ENCODE data around the gene PDE1C.

The PDE1C gene

DNA sequence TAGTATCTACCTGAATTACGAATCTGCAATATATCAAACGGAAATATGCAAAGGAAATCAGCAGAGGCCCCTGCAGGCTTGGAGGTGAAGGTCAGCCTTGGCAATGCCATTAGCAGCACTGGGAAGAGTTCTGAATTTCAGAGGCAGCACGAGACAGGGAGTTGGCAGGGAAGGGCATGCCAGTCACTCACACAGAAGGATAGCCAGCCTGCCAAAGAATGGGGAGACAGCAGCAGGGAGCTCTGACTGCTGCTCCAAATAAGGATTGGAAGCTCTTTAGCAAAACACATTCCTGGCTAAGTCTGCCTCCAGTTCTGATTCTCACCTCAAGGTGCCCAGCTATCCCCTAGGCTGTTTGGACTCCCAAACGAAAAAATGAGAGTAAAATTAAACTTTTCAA is 188.0 kb downstream of the PDE1C start:
- Histone ChIP-seq H3K79me2 (ENCODE audit: low read length) (no peaks in the 10 kb centered on the region), H3K4me2 (ENCODE audit: low read length) (no peak overlapping the region), H3K9ac (ENCODE audit: low read length) (no peak overlapping the region), H3K4me1 (ENCODE audit: low read length) (no peaks in the 10 kb centered on the region), H3K36me3 (replicated peaks; ENCODE audit: low read depth, low read length) (no peaks in the 10 kb centered on the region), H3K9me3 (ENCODE audit: insufficient read depth, low read length) (no peaks in the 10 kb centered on the region), H2AFZ (ENCODE audit: low read depth, low read length) (no peak overlapping the region), H3K27ac (ENCODE audit: low read length) (no peak overlapping the region), H3K4me3 (ENCODE audit: low read length) (no peak overlapping the region), H3K27me3 (ENCODE audit: low read depth, low read length) (no peaks in the 10 kb centered on the region), H4K20me1 (ENCODE audit: insufficient read depth, low read length) (no peaks in the 10 kb centered on the region)
- TF ChIP-seq, protein P1, sequence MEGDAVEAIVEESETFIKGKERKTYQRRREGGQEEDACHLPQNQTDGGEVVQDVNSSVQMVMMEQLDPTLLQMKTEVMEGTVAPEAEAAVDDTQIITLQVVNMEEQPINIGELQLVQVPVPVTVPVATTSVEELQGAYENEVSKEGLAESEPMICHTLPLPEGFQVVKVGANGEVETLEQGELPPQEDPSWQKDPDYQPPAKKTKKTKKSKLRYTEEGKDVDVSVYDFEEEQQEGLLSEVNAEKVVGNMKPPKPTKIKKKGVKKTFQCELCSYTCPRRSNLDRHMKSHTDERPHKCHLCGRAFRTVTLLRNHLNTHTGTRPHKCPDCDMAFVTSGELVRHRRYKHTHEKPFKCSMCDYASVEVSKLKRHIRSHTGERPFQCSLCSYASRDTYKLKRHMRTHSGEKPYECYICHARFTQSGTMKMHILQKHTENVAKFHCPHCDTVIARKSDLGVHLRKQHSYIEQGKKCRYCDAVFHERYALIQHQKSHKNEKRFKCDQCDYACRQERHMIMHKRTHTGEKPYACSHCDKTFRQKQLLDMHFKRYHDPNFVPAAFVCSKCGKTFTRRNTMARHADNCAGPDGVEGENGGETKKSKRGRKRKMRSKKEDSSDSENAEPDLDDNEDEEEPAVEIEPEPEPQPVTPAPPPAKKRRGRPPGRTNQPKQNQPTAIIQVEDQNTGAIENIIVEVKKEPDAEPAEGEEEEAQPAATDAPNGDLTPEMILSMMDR (IDR thresholded peaks at IDR 0.05; ENCODE audit: low read depth, low read length) = no peak
- no peak for TF ChIP-seq EZH2phosphoT487 (IDR thresholded peaks at IDR 0.05; ENCODE audit: low read depth)

DNA sequence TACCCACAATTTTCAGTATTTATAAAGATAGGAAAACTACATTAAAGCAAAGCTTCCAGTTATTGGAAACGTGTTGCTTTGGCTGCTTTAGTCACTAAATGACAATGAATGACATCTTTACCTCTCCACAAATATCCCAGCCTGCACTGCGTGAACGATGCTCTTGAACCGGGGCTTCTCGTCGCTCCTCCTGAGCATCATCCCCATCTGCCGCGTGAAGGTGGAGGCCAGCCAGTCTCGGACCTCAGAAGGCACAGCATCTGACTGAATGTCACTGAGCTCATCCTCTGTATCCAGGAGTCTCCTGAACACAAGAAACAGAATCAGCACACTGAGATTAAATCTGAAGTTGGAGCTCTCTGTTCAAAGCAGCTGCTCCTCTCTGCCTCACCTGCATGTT is 191.3 kb downstream of the PDE1C start:
- TF ChIP-seq, protein P1 (IDR thresholded peaks at IDR 0.05; ENCODE audit: low read depth, low read length) = no peak
- TF ChIP-seq EZH2phosphoT487 (IDR thresholded peaks at IDR 0.05; ENCODE audit: low read depth) = no peak
- no peak overlapping the region for H3K9ac ChIP-seq (ENCODE audit: low read length)

DNA sequence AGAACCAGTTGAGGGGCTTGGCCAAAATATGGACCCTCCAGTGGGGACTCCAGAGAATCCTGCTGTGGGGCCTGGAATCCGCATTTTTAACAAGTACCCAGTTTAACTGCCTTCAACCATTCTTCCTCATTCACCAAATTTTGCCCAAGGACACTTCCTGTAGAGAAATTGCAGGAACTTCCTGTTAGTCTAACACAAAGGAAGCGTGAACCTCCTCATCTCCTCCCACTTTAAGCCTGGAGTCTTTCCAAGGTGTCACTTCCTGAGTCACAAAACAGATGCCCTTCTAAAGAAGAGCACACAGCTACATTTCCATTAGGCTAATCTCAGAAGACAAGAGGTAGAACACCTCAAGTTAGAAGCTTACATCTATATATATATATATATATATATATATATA is 194.8 kb downstream of the PDE1C start:
- no peak for TF ChIP-seq EZH2phosphoT487 (IDR thresholded peaks at IDR 0.05; ENCODE audit: low read depth)
- TF ChIP-seq, protein P1 (IDR thresholded peaks at IDR 0.05; ENCODE audit: low read depth, low read length) = no peak
- no peak overlapping the region for H3K4me2 ChIP-seq (ENCODE audit: low read length)
- H3K9ac ChIP-seq (ENCODE audit: low read length) = no peak overlapping the region
- no peaks in the 10 kb centered on the region for H4K20me1 ChIP-seq (ENCODE audit: insufficient read depth, low read length)
- no peak overlapping the region for H3K27ac ChIP-seq (ENCODE audit: low read length)
- H3K36me3 ChIP-seq (replicated peaks; ENCODE audit: low read depth, low read length) = no peaks in the 10 kb centered on the region
- H3K27me3 ChIP-seq (ENCODE audit: low read depth, low read length) = no peaks in the 10 kb centered on the region
- no peak overlapping the region for H3K4me3 ChIP-seq (ENCODE audit: low read length)
- no peaks in the 10 kb centered on the region for H3K4me1 ChIP-seq (ENCODE audit: low read length)
- H3K9me3 ChIP-seq (ENCODE audit: insufficient read depth, low read length) = no peaks in the 10 kb centered on the region
- H3K79me2 ChIP-seq (ENCODE audit: low read length) = no peaks in the 10 kb centered on the region
- no peak overlapping the region for H2AFZ ChIP-seq (ENCODE audit: low read depth, low read length)

More for the DNA sequence above, 191.3 kb downstream of the PDE1C start:
- Histone ChIP-seq H3K9me3 (ENCODE audit: insufficient read depth, low read length) (no peaks in the 10 kb centered on the region), H3K27me3 (ENCODE audit: low read depth, low read length) (no peaks in the 10 kb centered on the region), H2AFZ (ENCODE audit: low read depth, low read length) (no peak overlapping the region), H3K36me3 (replicated peaks; ENCODE audit: low read depth, low read length) (no peaks in the 10 kb centered on the region), H4K20me1 (ENCODE audit: insufficient read depth, low read length) (no peaks in the 10 kb centered on the region), H3K27ac (ENCODE audit: low read length) (no peak overlapping the region), H3K4me2 (ENCODE audit: low read length) (no peak overlapping the region), H3K79me2 (ENCODE audit: low read length) (no peaks in the 10 kb centered on the region), H3K4me3 (ENCODE audit: low read length) (no peak overlapping the region), H3K4me1 (ENCODE audit: low read length) (no peaks in the 10 kb centered on the region)

DNA sequence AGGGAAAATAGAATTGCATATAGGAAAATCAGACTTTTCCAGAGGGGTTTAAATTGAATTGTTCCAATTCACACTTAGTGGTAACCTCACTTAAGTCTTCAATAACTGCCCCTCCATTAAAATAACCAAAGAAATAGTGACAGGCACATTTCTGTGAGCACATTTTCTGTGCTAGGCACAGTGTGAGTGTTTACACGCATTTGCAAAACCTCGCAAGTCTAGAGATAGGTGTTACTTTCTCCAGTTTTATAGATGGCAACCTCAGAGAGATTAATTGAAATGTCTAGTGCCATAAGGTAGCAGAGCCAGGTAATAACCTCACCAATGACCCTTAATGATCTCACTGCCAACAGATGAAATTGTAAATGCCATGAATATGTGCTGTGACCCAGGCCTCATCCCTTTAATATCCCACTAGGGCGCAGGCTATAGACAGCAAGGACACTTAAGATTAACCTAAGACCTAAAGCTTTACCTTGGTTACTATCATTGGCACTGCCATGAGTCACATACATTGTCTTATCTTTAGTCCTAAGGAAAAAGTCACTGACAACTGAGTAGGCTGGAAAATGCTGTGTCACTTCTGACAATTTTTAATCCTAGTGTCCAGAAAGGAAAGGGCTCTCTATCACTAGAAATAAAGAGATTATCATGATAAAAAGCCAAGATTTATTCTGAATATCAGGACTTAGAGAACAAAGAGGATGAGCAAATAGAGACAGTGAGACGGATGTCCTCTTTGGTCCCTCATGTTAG is 195.4 kb downstream of the PDE1C start:
- Histone ChIP-seq H2AFZ (ENCODE audit: low read depth, low read length) (no peak overlapping the region), H3K79me2 (ENCODE audit: low read length) (no peaks in the 10 kb centered on the region), H3K4me1 (ENCODE audit: low read length) (no peaks in the 10 kb centered on the region), H3K9ac (ENCODE audit: low read length) (no peak overlapping the region), H3K9me3 (ENCODE audit: insufficient read depth, low read length) (no peaks in the 10 kb centered on the region), H4K20me1 (ENCODE audit: insufficient read depth, low read length) (no peaks in the 10 kb centered on the region), H3K4me2 (ENCODE audit: low read length) (no peak overlapping the region), H3K4me3 (ENCODE audit: low read length) (no peak overlapping the region), H3K36me3 (replicated peaks; ENCODE audit: low read depth, low read length) (no peaks in the 10 kb centered on the region), H3K27ac (ENCODE audit: low read length) (no peak overlapping the region), H3K27me3 (ENCODE audit: low read depth, low read length) (no peaks in the 10 kb centered on the region)
- no peak for TF ChIP-seq EZH2phosphoT487 (IDR thresholded peaks at IDR 0.05; ENCODE audit: low read depth)
- TF ChIP-seq, protein P1 (IDR thresholded peaks at IDR 0.05; ENCODE audit: low read depth, low read length) = no peak

Measured in OCI-LY3 (cell line).